GM21423 (cell line): Measurements from ENCODE around the gene PCDHAC1.

ENCODE experiments used
- ATAC-seq: cut with Tn5 transposase; IDR thresholded peaks from one replicate; pipeline ENCODE4 v1.9.1; 2021; ENCODE audit warnings: mild to moderate bottlenecking, moderate library complexity; ENCODE audit not compliant: unreplicated experiment

PCDHAC1 gene

DNA sequence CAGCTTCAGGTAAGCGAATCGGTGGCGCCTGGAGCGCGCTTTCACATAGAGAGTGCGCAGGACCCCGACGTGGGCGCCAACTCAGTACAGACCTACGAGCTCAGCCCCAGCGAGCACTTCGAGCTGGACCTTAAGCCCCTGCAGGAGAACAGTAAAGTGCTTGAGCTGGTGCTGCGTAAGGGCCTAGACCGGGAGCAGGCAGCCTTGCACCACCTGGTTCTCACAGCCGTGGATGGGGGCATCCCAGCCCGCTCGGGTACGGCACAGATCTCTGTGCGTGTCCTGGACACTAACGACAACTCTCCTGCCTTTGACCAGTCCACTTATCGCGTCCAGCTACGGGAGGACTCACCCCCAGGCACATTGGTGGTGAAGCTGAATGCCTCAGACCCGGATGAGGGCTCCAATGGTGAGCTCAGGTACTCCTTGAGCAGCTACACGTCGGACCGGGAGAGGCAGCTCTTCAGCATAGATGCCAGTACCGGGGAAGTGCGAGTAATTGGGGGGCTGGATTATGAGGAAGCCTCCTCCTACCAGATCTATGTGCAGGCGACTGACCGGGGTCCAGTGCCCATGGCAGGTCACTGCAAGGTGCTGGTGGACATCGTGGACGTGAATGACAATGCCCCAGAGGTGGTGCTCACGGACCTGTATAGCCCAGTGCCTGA, 41.3 kb downstream of the PCDHAC1 start:
- ATAC-seq = no peak

DNA sequence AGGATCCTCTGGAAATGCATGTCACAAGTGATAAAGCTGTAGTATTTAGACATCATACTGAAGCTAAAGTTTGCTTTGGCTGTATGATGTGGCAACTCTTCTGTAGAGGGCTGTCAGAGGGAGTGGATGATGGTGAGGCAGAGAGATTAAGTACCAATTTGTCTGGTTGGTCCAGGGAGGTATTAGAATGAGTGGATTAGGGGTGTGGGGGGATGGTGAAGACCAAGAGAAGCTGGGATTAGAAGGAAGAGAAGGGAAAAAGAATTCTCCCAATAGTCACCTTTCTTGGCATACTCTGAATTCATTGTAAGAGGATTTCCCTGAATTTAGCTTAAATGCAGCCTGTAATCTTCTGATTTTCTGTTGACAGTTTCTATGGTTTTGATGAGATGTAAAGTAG, 43.8 kb downstream of the PCDHAC1 start:
- no peak for ATAC-seq

DNA sequence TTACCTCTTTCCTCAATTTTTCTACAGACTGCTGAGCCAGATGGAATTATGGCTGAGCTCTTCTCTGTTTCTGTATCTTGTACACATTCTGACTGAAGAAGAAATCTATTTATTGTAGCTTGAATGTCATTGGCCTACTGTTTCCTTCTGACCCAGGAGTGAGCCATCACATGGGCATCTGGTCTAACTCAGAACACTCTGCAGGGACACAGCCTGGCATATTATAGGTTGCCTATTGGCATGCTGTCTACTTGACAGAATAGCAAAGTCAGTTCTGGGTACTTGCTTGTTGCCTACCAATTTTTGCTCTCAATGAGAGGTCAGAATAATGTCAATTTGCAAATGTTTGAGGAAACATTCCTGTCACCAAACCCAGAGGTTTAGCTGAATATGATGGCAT, 47.5 kb downstream of the PCDHAC1 start:
- no peak for ATAC-seq

DNA sequence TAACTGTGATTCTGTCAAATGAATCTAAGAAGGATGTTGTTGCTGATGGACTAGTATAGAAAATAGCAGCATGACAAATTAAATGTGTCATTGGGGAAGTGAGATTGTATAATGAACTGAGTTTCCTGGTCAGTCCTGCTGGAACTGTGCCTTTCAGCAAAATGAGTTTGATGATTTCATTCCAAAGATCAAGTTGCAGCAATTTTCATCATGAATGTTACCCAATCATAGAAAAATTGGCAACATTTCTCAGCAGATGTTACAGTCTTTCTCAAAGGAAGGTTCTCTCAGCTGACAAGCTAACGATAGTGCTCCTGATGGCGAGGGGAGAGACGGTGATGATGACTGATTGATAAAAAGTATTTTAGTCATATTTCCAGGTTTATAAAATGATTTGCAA, 50.9 kb downstream of the PCDHAC1 start:
- ATAC-seq = no peak

DNA sequence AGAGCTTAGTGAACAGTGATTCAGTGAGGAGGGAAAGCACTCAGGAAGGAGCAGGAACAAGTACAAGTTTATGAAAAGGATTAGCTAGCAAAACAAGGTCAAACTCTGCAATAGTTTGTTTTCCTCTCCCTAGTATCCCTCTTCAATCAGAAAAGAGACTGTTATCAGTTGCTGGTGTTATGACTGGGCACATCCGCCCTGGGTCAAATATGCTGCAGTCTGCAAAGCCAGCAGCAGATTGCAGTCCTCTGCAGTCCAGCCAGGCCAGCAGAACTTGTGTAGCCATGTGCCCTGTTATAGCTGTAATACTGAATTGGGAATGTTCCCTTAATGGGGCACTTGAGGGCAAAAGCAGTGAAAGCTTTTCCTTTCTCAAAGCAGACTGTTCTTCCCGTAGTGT, 52.2 kb downstream of the PCDHAC1 start:
- no peak for ATAC-seq

DNA sequence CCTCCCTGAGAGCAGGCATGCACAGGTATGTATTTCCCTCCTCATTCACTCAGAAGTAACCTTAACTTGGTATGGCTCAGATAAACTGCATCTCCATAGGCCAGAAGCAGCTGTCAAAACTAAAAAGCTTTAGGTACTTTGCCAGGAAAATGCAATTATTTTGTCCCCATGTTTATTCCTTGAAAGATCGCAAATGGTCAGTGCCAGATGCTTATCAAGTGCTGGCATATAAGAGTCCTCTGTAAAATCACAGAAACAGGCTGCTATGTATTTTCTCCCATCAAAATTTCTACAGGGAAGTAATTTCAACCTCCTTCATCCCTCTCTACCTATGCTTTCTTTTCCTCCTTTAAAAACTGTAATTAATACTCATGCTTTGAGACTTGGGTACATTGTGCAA, 52.9 kb downstream of the PCDHAC1 start:
- no peak for ATAC-seq
